Measurements from ENCODE around the gene S100A3.

DNA sequence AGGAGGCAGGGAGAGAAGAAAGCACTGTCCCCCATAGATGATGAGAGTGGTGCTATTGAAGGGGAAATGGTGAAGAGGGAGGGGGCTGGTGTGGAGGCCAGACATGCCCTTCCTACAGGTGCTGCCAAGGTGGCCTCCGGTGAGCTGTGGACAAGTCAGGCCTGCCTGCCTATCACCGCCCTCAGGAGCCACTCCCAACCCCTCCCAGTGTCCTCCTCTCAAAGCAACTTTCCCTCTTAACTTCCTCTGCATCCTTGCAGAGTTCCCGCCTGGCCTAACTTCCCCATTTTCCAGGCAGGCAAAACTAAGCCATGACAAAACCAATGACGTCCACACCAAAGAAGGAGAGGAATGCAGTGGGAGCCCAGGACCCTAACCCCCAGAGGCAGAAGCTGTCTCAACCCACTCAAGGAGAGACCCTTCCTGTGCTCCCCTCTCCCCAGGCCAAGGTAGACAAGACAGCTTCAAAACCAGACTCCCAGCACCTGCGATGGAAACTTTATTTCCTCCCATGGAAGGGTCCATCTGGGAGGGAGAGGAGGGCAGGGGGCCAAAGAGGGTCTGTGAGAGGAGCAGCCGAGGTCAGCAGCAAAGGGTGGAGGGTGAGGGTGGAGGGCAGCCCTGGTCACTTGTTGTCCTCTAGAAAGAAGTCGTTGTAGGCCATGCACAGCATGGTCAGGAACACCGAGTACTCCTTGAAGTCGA is 12.2 kb downstream of the S100A3 start:
- TF ChIP-seq RAD21 (conservative IDR thresholded peaks at IDR 0.05 in 1 of 2, IDR thresholded peaks at IDR 0.05 in 1 of 2): no peak
- TF ChIP-seq, protein P1, sequence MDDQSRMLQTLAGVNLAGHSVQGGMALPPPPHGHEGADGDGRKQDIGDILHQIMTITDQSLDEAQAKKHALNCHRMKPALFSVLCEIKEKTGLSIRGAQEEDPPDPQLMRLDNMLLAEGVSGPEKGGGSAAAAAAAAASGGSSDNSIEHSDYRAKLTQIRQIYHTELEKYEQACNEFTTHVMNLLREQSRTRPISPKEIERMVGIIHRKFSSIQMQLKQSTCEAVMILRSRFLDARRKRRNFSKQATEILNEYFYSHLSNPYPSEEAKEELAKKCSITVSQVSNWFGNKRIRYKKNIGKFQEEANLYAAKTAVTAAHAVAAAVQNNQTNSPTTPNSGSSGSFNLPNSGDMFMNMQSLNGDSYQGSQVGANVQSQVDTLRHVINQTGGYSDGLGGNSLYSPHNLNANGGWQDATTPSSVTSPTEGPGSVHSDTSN (IDR thresholded peaks at IDR 0.05): no peak
- TF ChIP-seq, protein P2, sequence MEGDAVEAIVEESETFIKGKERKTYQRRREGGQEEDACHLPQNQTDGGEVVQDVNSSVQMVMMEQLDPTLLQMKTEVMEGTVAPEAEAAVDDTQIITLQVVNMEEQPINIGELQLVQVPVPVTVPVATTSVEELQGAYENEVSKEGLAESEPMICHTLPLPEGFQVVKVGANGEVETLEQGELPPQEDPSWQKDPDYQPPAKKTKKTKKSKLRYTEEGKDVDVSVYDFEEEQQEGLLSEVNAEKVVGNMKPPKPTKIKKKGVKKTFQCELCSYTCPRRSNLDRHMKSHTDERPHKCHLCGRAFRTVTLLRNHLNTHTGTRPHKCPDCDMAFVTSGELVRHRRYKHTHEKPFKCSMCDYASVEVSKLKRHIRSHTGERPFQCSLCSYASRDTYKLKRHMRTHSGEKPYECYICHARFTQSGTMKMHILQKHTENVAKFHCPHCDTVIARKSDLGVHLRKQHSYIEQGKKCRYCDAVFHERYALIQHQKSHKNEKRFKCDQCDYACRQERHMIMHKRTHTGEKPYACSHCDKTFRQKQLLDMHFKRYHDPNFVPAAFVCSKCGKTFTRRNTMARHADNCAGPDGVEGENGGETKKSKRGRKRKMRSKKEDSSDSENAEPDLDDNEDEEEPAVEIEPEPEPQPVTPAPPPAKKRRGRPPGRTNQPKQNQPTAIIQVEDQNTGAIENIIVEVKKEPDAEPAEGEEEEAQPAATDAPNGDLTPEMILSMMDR (IDR thresholded peaks at IDR 0.05): no peak
- no peak for TF ChIP-seq ESRRA (IDR thresholded peaks at IDR 0.05; ENCODE audit: borderline replicate concordance, low read length)
- no peak for TF ChIP-seq NFE2L2 (conservative IDR thresholded peaks at IDR 0.05; ENCODE audit: low read length)
- TF ChIP-seq CHD2 (IDR thresholded peaks at IDR 0.05; ENCODE audit: low read length, partially characterized antibody): no peak
- TF ChIP-seq ZFP36 (IDR thresholded peaks at IDR 0.05; ENCODE audit: borderline replicate concordance, partially characterized antibody): no peak
- peak; percentile 11; the same call in 1 of the 2 replicates for TF ChIP-seq POLR2A (IDR thresholded peaks at IDR 0.05; ENCODE audit: low read length)
- TF ChIP-seq, protein P3, sequence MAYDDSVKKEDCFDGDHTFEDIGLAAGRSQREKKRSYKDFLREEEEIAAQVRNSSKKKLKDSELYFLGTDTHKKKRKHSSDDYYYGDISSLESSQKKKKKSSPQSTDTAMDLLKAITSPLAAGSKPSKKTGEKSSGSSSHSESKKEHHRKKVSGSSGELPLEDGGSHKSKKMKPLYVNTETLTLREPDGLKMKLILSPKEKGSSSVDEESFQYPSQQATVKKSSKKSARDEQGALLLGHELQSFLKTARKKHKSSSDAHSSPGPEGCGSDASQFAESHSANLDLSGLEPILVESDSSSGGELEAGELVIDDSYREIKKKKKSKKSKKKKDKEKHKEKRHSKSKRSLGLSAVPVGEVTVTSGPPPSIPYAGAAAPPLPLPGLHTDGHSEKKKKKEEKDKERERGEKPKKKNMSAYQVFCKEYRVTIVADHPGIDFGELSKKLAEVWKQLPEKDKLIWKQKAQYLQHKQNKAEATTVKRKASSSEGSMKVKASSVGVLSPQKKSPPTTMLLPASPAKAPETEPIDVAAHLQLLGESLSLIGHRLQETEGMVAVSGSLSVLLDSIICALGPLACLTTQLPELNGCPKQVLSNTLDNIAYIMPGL (CRISPR knock-in tag; IDR thresholded peaks at IDR 0.05; ENCODE audit: borderline replicate concordance): no peak
- no peak for TF ChIP-seq RCOR1 (IDR thresholded peaks at IDR 0.05; ENCODE audit: low read depth, low read length)
- TF ChIP-seq PHF8 (IDR thresholded peaks at IDR 0.05; ENCODE audit: borderline replicate concordance, low read depth): no peak
- TF ChIP-seq, protein P4, sequence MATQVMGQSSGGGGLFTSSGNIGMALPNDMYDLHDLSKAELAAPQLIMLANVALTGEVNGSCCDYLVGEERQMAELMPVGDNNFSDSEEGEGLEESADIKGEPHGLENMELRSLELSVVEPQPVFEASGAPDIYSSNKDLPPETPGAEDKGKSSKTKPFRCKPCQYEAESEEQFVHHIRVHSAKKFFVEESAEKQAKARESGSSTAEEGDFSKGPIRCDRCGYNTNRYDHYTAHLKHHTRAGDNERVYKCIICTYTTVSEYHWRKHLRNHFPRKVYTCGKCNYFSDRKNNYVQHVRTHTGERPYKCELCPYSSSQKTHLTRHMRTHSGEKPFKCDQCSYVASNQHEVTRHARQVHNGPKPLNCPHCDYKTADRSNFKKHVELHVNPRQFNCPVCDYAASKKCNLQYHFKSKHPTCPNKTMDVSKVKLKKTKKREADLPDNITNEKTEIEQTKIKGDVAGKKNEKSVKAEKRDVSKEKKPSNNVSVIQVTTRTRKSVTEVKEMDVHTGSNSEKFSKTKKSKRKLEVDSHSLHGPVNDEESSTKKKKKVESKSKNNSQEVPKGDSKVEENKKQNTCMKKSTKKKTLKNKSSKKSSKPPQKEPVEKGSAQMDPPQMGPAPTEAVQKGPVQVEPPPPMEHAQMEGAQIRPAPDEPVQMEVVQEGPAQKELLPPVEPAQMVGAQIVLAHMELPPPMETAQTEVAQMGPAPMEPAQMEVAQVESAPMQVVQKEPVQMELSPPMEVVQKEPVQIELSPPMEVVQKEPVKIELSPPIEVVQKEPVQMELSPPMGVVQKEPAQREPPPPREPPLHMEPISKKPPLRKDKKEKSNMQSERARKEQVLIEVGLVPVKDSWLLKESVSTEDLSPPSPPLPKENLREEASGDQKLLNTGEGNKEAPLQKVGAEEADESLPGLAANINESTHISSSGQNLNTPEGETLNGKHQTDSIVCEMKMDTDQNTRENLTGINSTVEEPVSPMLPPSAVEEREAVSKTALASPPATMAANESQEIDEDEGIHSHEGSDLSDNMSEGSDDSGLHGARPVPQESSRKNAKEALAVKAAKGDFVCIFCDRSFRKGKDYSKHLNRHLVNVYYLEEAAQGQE (IDR thresholded peaks at IDR 0.05): no peak
- TF ChIP-seq GATA3 (IDR thresholded peaks at IDR 0.05; ENCODE audit: borderline replicate concordance): no peak

All from A549 (cell line).